ENCODE data around the gene TBC1D22A. TPM values are rescaled to one million over a fixed set of nuclear protein-coding genes. Genes with fewer than 3 reads are reported as not detected.

TBC1D22A gene
- total RNA-seq, 2 donors from 2014 or later, result 21.0 to 27.9 TPM

GRCh38 chr22:47106806-47107205 lies 344.4 kb downstream of the TBC1D22A start:
- Histone ChIP-seq H3K9ac (ENCODE audit: extremely low read depth, low read length, poor library complexity, severe bottlenecking) (no peak overlapping the region), H3K9me3 (ENCODE audit: control insufficient read depth, low read length) (no peaks in the 10 kb centered on the region), H3K27ac (ENCODE audit: low read depth, low read length) (no peak overlapping the region), H3K36me3 (ENCODE audit: control insufficient read depth, insufficient read depth, low read length) (no peaks in the 10 kb centered on the region), H3K27me3 (ENCODE audit: control insufficient read depth, insufficient read depth, low read length, poor library complexity, severe bottlenecking) (no peaks in the 10 kb centered on the region), H3K4me1 (ENCODE audit: control insufficient read depth, insufficient read depth, low read length) (peaks cover 10% of the 10 kb centered on the region), H3K4me3 (ENCODE audit: low read length) (no peak overlapping the region)
- H3K9me3 Mint-ChIP-seq, result peaks cover 1% of the 10 kb centered on the region
- H3K36me3 Mint-ChIP-seq (ENCODE audit: low read depth), result peaks cover 16% of the 10 kb centered on the region
- no peak overlapping the region for H3K27ac Mint-ChIP-seq
- 85 to 96% methylated on average over 3 to 5 of the region's 5 CpGs for WGBS, 2 experiments (ENCODE audit: insufficient coverage in 1 of 2, insufficient read length in 1 of 2)
- H3K4me3 Mint-ChIP-seq, result no peak overlapping the region
- peaks cover 24% of the 10 kb centered on the region for H3K4me1 Mint-ChIP-seq
- TF ChIP-seq CTCF (conservative IDR thresholded peaks at IDR 0.05), result no peak
- H3K27me3 Mint-ChIP-seq (ENCODE audit: insufficient read depth), result no peaks in the 10 kb centered on the region
- DNase-seq, result no peak

GRCh38 chr22:47107431-47107830 lies 345.0 kb downstream of the TBC1D22A start:
- no peak overlapping the region for H3K9ac ChIP-seq (ENCODE audit: extremely low read depth, low read length, poor library complexity, severe bottlenecking)
- no peaks in the 10 kb centered on the region for H3K9me3 ChIP-seq (ENCODE audit: control insufficient read depth, low read length)
- H3K36me3 Mint-ChIP-seq (ENCODE audit: low read depth), result peaks cover 16% of the 10 kb centered on the region

GRCh38 chr22:47110817-47111443 lies 348.5 kb downstream of the TBC1D22A start:
- Mint-ChIP-seq H3K27me3 (ENCODE audit: insufficient read depth) (no peaks in the 10 kb centered on the region), H3K4me3 (no peak overlapping the region), H3K36me3 (ENCODE audit: low read depth) (peaks cover 11% of the 10 kb centered on the region), H3K27ac (peak overlapping the region; percentile 6), H3K4me1 (peaks cover 9% of the 10 kb centered on the region), H3K9me3 (no peaks in the 10 kb centered on the region)
- TF ChIP-seq CTCF (conservative IDR thresholded peaks at IDR 0.05), result no peak
- no peak overlapping the region for H3K9ac ChIP-seq (ENCODE audit: extremely low read depth, low read length, poor library complexity, severe bottlenecking)
- no peak overlapping the region for H3K4me3 ChIP-seq (ENCODE audit: low read length)
- peak overlapping the region; percentile 44 for H3K27ac ChIP-seq (ENCODE audit: low read depth, low read length)
- no peaks in the 10 kb centered on the region for H3K4me1 ChIP-seq (ENCODE audit: control insufficient read depth, insufficient read depth, low read length)
- no peaks in the 10 kb centered on the region for H3K27me3 ChIP-seq (ENCODE audit: control insufficient read depth, insufficient read depth, low read length, poor library complexity, severe bottlenecking)
- no peaks in the 10 kb centered on the region for H3K36me3 ChIP-seq (ENCODE audit: control insufficient read depth, insufficient read depth, low read length)
- 95 to 96% methylated on average over 14 to 18 of the region's 18 CpGs for WGBS, 2 experiments (ENCODE audit: insufficient coverage in 1 of 2, insufficient read length in 1 of 2)
- no peak for DNase-seq
- H3K9me3 ChIP-seq (ENCODE audit: control insufficient read depth, low read length), result no peaks in the 10 kb centered on the region

More at GRCh38 chr22:47107431-47107830, 345.0 kb downstream of the TBC1D22A start:
- H3K36me3 ChIP-seq (ENCODE audit: control insufficient read depth, insufficient read depth, low read length), result no peaks in the 10 kb centered on the region
- no peak for TF ChIP-seq CTCF (conservative IDR thresholded peaks at IDR 0.05)
- DNase-seq, result no peak
- H3K9me3 Mint-ChIP-seq, result peaks cover 1% of the 10 kb centered on the region
- H3K27ac ChIP-seq (ENCODE audit: low read depth, low read length), result no peak overlapping the region
- H3K27me3 ChIP-seq (ENCODE audit: control insufficient read depth, insufficient read depth, low read length, poor library complexity, severe bottlenecking), result no peaks in the 10 kb centered on the region
- peaks cover 5% of the 10 kb centered on the region for H3K4me1 ChIP-seq (ENCODE audit: control insufficient read depth, insufficient read depth, low read length)
- WGBS, 2 experiments (ENCODE audit: insufficient coverage in 1 of 2, insufficient read length in 1 of 2), result 91 to 96% methylated on average over 1 of the region's 2 CpGs
- H3K4me3 ChIP-seq (ENCODE audit: low read length), result no peak overlapping the region
- peaks cover 18% of the 10 kb centered on the region for H3K4me1 Mint-ChIP-seq
- no peaks in the 10 kb centered on the region for H3K27me3 Mint-ChIP-seq (ENCODE audit: insufficient read depth)
- no peak overlapping the region for H3K4me3 Mint-ChIP-seq
- no peak overlapping the region for H3K27ac Mint-ChIP-seq

Measured in endodermal cell (in vitro differentiated cells).